GM18526 (cell line): Measurements from ENCODE around the gene SPTBN1.

Source experiments
- POLR2A ChIP-seq: IDR thresholded peaks from 3 replicates; pipeline ENCODE4 v1.6.1; 2011; ENCODE audit not compliant: insufficient read length; ENCODE audit errors: extremely low read depth

SPTBN1 gene

GRCh38 chr2:54602736-54603322 lies 146.7 kb downstream of the SPTBN1 start:
- no peak for TF ChIP-seq POLR2A

- TF ChIP-seq POLR2A = no peak
Observed at GRCh38 chr2:54603357-54603756, 147.2 kb downstream of the SPTBN1 start.

GRCh38 chr2:54603796-54604195 lies 147.7 kb downstream of the SPTBN1 start:
- TF ChIP-seq POLR2A = no peak

GRCh38 chr2:54604871-54605270 lies 148.7 kb downstream of the SPTBN1 start:
- TF ChIP-seq POLR2A = no peak

- TF ChIP-seq POLR2A = no peak
Observed at GRCh38 chr2:54605836-54606235, 149.7 kb downstream of the SPTBN1 start.

GRCh38 chr2:54606393-54606958 lies 150.3 kb downstream of the SPTBN1 start:
- TF ChIP-seq POLR2A = no peak

- no peak for TF ChIP-seq POLR2A
Observed at GRCh38 chr2:54608224-54608623, 152.1 kb downstream of the SPTBN1 start.

GRCh38 chr2:54609241-54609640 lies 153.1 kb downstream of the SPTBN1 start:
- TF ChIP-seq POLR2A = no peak

- no peak for TF ChIP-seq POLR2A
Observed at GRCh38 chr2:54609647-54610046, 153.5 kb downstream of the SPTBN1 start.

- no peak for TF ChIP-seq POLR2A
Observed at GRCh38 chr2:54610700-54611099, 154.6 kb downstream of the SPTBN1 start.

- no peak for TF ChIP-seq POLR2A
Observed at GRCh38 chr2:54611830-54612545, 155.9 kb downstream of the SPTBN1 start.

- TF ChIP-seq POLR2A = no peak
Observed at GRCh38 chr2:54613386-54613785, 157.3 kb downstream of the SPTBN1 start.

GRCh38 chr2:54613794-54614257 lies 157.7 kb downstream of the SPTBN1 start:
- TF ChIP-seq POLR2A = no peak

- no peak for TF ChIP-seq POLR2A
Observed at GRCh38 chr2:54614819-54615218, 158.7 kb downstream of the SPTBN1 start.

GRCh38 chr2:54615832-54616534 lies 159.9 kb downstream of the SPTBN1 start:
- TF ChIP-seq POLR2A = no peak

- no peak for TF ChIP-seq POLR2A
Observed at GRCh38 chr2:54617409-54617808, 161.3 kb downstream of the SPTBN1 start.
